Stimulated activated naive B cell treated with anti-CD40 and anti-IgM and Interleukin-4, amounts not matched to agents 10 μg/mL and 1 μg/mL and 100 μg/mL, for 72 hours (primary cell): ENCODE measurements around the gene HINFP.
A peak's percentile ranks its signal among the peaks of the same experiment; 100 is the strongest.
"Not testable (repeated sequence)": the region's sequence is repeated elsewhere in the genome, so short reads cannot be mapped to it uniquely, and the experiment has no call there.

ENCODE experiments used
- ATAC-seq, 2 donors: fragments of 150-1000 bp; cut with Tn5 transposase; replicated peaks; 2 replicates each; pipeline ENCODE4 v1.10.0; 2021; ENCODE audit warnings: moderate library complexity in 1 of 2
- DNase-seq: peaks from one replicate; pipeline ENCODE4 v3.0.0; 2021
- H3K27ac Mint-ChIP-seq: one replicate; pipeline ENCODE4 v1.8.0; 2022; ENCODE audit warnings: mild to moderate bottlenecking, mixed read lengths
- H3K27me3 Mint-ChIP-seq, 2 donors: one replicate each; pipeline ENCODE4 v1.8.0; 2022; ENCODE audit warnings: mixed read lengths in 2 of 2
- H3K36me3 Mint-ChIP-seq, 2 donors: one replicate each; pipeline ENCODE4 v1.8.0; 2022; ENCODE audit warnings: mixed read lengths in 2 of 2, mild to moderate bottlenecking in 1 of 2
- H3K4me1 Mint-ChIP-seq, 2 donors: one replicate each; pipeline ENCODE4 v1.8.0; 2022; ENCODE audit warnings: mixed read lengths in 2 of 2, mild to moderate bottlenecking in 1 of 2
- H3K4me3 Mint-ChIP-seq, 2 donors: one replicate each; pipeline ENCODE4 v1.8.0; 2022; ENCODE audit warnings: mild to moderate bottlenecking in 2 of 2, mixed read lengths in 2 of 2, moderate library complexity in 1 of 2
- H3K9me3 Mint-ChIP-seq, 2 donors: one replicate each; pipeline ENCODE4 v1.8.0; 2022; ENCODE audit warnings: mixed read lengths in 2 of 2, mild to moderate bottlenecking in 1 of 2

HINFP gene

DNA sequence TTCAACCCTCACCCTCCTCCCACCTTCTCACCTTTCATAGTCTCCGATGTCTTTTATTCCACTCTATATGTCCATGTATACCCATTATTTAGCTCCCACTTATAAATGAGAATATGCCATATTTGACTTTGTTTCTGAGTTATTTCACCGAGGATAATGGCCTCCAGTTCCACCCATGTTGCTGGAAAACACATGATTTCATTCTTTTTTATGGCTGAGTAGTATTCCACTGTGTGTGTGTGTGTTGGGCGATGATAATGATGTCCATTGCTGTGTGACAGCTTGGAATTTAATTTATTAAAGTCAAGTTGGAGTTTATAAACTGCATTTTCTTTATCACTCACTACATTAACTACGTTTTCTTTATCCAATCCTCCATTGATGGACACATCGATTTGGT is 3.2 kb upstream of the HINFP start:
- Mint-ChIP-seq H3K4me1 (peaks cover 22 to 40% of the 10 kb centered on the region in 2 donors), H3K36me3 (peaks cover 15 to 34% of the 10 kb centered on the region in 2 donors), H3K27me3 (no peaks in the 10 kb centered on the region), H3K27ac (no peak overlapping the region), H3K9me3 (no peaks in the 10 kb centered on the region), H3K4me3 (no peak overlapping the region)
- no peak for ATAC-seq
- DNase-seq: no peak

- peaks cover 16 to 32% of the 10 kb centered on the region in 2 donors for H3K36me3 Mint-ChIP-seq
- peaks cover 23 to 43% of the 10 kb centered on the region in 2 donors for H3K4me1 Mint-ChIP-seq
- DNase-seq (no peak), ATAC-seq (no peak)
- H3K9me3 Mint-ChIP-seq: no peaks in the 10 kb centered on the region
- H3K27me3 Mint-ChIP-seq: no peaks in the 10 kb centered on the region
- H3K4me3 Mint-ChIP-seq: no peak overlapping the region
- no peak overlapping the region for H3K27ac Mint-ChIP-seq
These were observed 2.4 kb upstream of the HINFP start for GRCh38 chr11:119118946-119119345.

DNA sequence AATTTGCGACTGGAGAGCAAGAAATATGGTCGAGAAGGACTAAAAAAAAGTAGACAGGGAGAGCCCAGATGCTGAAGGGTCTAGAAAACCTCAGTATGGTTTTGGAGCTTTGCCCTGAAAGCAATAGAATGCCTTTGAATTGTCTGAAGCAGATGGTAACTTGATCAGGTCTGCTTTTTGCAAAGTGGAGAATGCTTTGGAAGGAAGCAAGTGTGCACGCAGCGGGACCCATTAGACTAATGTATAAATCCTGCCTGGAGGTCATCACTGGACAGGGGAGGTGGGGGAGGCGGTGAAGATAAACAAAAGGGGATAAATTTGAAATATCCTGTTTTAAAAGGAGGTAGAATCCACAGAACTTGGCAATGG is 757 bp upstream of the HINFP start:
- H3K9me3 Mint-ChIP-seq: no peaks in the 10 kb centered on the region
- no peaks in the 10 kb centered on the region for H3K27me3 Mint-ChIP-seq
- DNase-seq: no peak
- peaks cover 23 to 37% of the 10 kb centered on the region in 2 donors for H3K4me1 Mint-ChIP-seq
- no peak for ATAC-seq
- H3K27ac Mint-ChIP-seq: peak overlapping the region; percentile 68
- H3K4me3 Mint-ChIP-seq: peak overlapping the region; percentile 90 to 96
- H3K36me3 Mint-ChIP-seq: peaks cover 15 to 28% of the 10 kb centered on the region in 2 donors

DNA sequence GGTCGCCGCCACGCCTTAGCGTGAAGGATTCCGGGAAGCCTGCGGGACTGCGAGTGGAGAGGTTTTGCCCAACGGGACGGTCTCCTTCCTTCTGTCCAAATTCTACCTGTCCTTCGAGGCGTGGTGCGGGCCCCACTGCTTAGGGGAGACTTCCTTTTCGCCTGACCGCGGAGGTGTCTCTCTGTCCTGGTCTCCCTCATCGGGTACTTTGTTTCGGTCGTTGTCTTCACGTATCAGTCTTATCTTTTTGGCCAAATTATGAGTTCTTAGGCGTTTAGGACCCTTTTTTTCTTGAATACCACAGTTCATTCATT is 388 bp downstream of the HINFP start:
- H3K9me3 Mint-ChIP-seq: no peaks in the 10 kb centered on the region
- peaks cover 13 to 21% of the 10 kb centered on the region in 2 donors for H3K36me3 Mint-ChIP-seq
- DNase-seq (no peak), ATAC-seq (peak; percentile 26 to 29)
- H3K27ac Mint-ChIP-seq: peak overlapping the region; percentile 68
- H3K4me3 Mint-ChIP-seq: peak overlapping the region; percentile 90 to 96
- no peaks in the 10 kb centered on the region for H3K27me3 Mint-ChIP-seq
- peaks cover 25 to 34% of the 10 kb centered on the region in 2 donors for H3K4me1 Mint-ChIP-seq

- H3K9me3 Mint-ChIP-seq: no peaks in the 10 kb centered on the region
- H3K4me1 Mint-ChIP-seq: peaks cover 19 to 28% of the 10 kb centered on the region in 2 donors
- no peak overlapping the region for H3K4me3 Mint-ChIP-seq
- no peak overlapping the region for H3K27ac Mint-ChIP-seq
- peaks cover 23 to 38% of the 10 kb centered on the region in 2 donors for H3K36me3 Mint-ChIP-seq
- ATAC-seq (no peak), DNase-seq (no peak)
- H3K27me3 Mint-ChIP-seq: no peaks in the 10 kb centered on the region
These were observed 4.4 kb downstream of the HINFP start for GRCh38 chr11:119125821-119126220.

- no peak overlapping the region for H3K27ac Mint-ChIP-seq
- H3K4me3 Mint-ChIP-seq: peak overlapping the region in 1 of 2 donors; percentile 17
- H3K36me3 Mint-ChIP-seq: peaks cover 33 to 47% of the 10 kb centered on the region in 2 donors
- H3K4me1 Mint-ChIP-seq: peaks cover 16 to 23% of the 10 kb centered on the region in 2 donors
- ATAC-seq (no peak), DNase-seq (no peak)
- H3K9me3 Mint-ChIP-seq: no peaks in the 10 kb centered on the region
- H3K27me3 Mint-ChIP-seq: no peaks in the 10 kb centered on the region
These were observed 5.4 kb downstream of the HINFP start for GRCh38 chr11:119126675-119127268.

GRCh38 chr11:119130662-119131061 is 9.3 kb downstream of the HINFP start:
- peaks cover 40 to 62% of the 10 kb centered on the region in 2 donors for H3K36me3 Mint-ChIP-seq
- ATAC-seq (no peak), DNase-seq (no peak)
- no peak overlapping the region for H3K27ac Mint-ChIP-seq
- H3K4me3 Mint-ChIP-seq: no peak overlapping the region
- H3K27me3 Mint-ChIP-seq: no peaks in the 10 kb centered on the region
- H3K9me3 Mint-ChIP-seq: no peaks in the 10 kb centered on the region
- H3K4me1 Mint-ChIP-seq: peaks cover 6 to 8% of the 10 kb centered on the region in 2 donors

- ATAC-seq (peak in 1 of 2 donors; percentile 64), DNase-seq (no peak)
- Mint-ChIP-seq H3K9me3 (no peaks in the 10 kb centered on the region), H3K4me1 (peaks cover 0 to 4% of the 10 kb centered on the region in 2 donors), H3K27me3 (peaks cover 0 to 4% of the 10 kb centered on the region in 2 donors), H3K4me3 (no peak overlapping the region), H3K27ac (no peak overlapping the region), H3K36me3 (peaks cover 35 to 49% of the 10 kb centered on the region in 2 donors)
These were observed 13.1 kb downstream of the HINFP start for GRCh38 chr11:119134389-119134978.

DNA sequence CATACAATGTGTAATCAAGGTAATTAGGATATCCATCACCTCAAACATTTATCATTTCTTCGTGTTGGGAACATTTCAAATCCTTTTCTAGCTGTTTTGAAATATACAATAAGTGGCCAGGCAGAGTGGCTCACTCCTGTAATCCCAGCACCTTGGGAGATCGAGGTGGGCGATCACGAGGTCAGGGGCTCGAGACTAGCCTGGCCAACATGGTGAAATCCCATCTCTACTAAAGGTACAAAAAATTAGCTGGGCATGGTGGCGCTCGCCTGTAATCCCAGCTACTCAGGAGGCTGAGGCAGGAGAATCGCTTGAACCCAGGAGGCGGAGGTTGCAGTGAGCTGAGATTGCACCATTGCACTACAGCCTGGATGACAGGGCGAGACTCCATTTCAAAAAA is 17.9 kb downstream of the HINFP start:
- not testable (repeated sequence) for H3K9me3 Mint-ChIP-seq, DNase-seq, ATAC-seq, H3K27ac Mint-ChIP-seq, H3K4me1 Mint-ChIP-seq, H3K4me3 Mint-ChIP-seq, H3K36me3 Mint-ChIP-seq
- H3K27me3 Mint-ChIP-seq: peaks cover 11 to 15% of the 10 kb centered on the region in 2 donors

- Mint-ChIP-seq H3K9me3 (no peaks in the 10 kb centered on the region), H3K4me3 (no peak overlapping the region), H3K4me1 (peaks cover 10 to 11% of the 10 kb centered on the region in 2 donors), H3K27me3 (peaks cover 46 to 66% of the 10 kb centered on the region in 2 donors), H3K27ac (peak overlapping the region; percentile 9), H3K36me3 (no peaks in the 10 kb centered on the region)
- ATAC-seq (peak; percentile 80 to 82), DNase-seq (peak; percentile 24)
These were observed 23.6 kb downstream of the HINFP start for GRCh38 chr11:119144825-119145486.

DNA sequence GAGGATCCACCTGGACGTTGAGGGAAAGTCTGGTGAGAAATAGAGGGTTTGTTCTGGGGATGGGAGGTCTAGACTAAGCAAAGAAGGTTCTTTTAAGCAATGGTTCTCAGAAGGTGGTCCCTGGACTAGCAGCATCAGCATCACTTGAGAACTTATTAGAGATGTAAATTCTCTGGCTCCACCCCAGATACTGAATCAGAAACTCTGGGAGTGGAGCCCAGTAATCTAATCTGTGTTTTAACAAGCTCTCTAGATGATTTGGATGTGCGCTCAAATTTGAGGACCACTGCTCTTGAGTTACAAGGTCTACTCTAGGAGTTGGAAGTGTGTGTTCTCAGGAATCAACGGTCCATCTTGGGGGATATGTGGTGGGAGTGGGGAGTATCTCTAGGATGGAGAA is 24.2 kb downstream of the HINFP start:
- Mint-ChIP-seq H3K9me3 (no peaks in the 10 kb centered on the region), H3K27ac (no peak overlapping the region), H3K4me1 (peaks cover 10 to 11% of the 10 kb centered on the region in 2 donors), H3K36me3 (no peaks in the 10 kb centered on the region), H3K27me3 (peaks cover 47 to 71% of the 10 kb centered on the region in 2 donors), H3K4me3 (no peak overlapping the region)
- no peak for DNase-seq
- no peak for ATAC-seq

GRCh38 chr11:119147604-119148333 is 26.4 kb downstream of the HINFP start:
- no peak for ATAC-seq
- Mint-ChIP-seq H3K36me3 (no peaks in the 10 kb centered on the region), H3K9me3 (no peaks in the 10 kb centered on the region), H3K4me3 (peak overlapping the region; percentile 32 to 52), H3K27ac (no peak overlapping the region), H3K4me1 (peaks cover 12 to 15% of the 10 kb centered on the region in 2 donors), H3K27me3 (peaks cover 67 to 78% of the 10 kb centered on the region in 2 donors)
- no peak for DNase-seq

- peak overlapping the region; percentile 71 to 72 for H3K4me3 Mint-ChIP-seq
- H3K27ac Mint-ChIP-seq: no peak overlapping the region
- peaks cover 12 to 15% of the 10 kb centered on the region in 2 donors for H3K4me1 Mint-ChIP-seq
- ATAC-seq: no peak
- peaks cover 68 to 80% of the 10 kb centered on the region in 2 donors for H3K27me3 Mint-ChIP-seq
- no peaks in the 10 kb centered on the region for H3K36me3 Mint-ChIP-seq
- H3K9me3 Mint-ChIP-seq: no peaks in the 10 kb centered on the region
- DNase-seq: no peak
These were observed 27.3 kb downstream of the HINFP start for GRCh38 chr11:119148720-119149017.

- Mint-ChIP-seq H3K4me1 (peaks cover 12 to 15% of the 10 kb centered on the region in 2 donors), H3K36me3 (no peaks in the 10 kb centered on the region), H3K4me3 (peak within 1 kb of the TSS; percentile 71 to 72), H3K27me3 (peaks cover 71 to 83% of the 10 kb centered on the region in 2 donors), H3K27ac (no peak within 1 kb of the TSS), H3K9me3 (no peaks in the 10 kb centered on the region)
- ATAC-seq (peak; percentile 48 to 57), DNase-seq (no peak)
These were observed 27.8 kb downstream of the HINFP start, which contains the start of gene ABCG4 for GRCh38 chr11:119149018-119149785. ABCG4 (plus strand) TSS chr11:119149052; CDS start chr11:119149966, 914 bp downstream.
